GM19328 (cell line): ENCODE measurements around the gene CA10.

Experiments
- ATAC-seq: cut with Tn5 transposase; IDR thresholded peaks from one replicate; pipeline ENCODE4 v1.9.1; 2021; ENCODE audit warnings: mild to moderate bottlenecking, moderate library complexity; ENCODE audit not compliant: unreplicated experiment

The CA10 gene

DNA sequence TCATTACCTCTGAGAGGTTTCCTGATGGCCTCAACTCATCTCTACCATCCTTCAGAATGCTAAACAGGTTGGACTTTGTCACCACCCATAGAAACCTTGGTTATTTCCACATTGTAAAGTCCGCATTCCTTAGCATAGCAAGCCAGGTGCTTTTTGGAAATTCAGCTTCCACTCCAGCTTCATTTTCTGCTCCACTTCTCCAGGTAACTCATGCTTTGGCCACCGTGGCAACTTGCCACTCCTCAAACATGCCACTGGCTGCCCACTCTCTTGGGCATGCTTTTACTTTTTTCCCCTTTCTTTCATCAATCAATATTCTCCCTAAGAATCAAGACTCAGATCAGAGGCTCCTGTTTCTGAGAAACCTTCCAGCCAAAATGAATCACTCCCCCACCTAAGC is 203.3 kb downstream of the CA10 start:
- ATAC-seq, result no peak

DNA sequence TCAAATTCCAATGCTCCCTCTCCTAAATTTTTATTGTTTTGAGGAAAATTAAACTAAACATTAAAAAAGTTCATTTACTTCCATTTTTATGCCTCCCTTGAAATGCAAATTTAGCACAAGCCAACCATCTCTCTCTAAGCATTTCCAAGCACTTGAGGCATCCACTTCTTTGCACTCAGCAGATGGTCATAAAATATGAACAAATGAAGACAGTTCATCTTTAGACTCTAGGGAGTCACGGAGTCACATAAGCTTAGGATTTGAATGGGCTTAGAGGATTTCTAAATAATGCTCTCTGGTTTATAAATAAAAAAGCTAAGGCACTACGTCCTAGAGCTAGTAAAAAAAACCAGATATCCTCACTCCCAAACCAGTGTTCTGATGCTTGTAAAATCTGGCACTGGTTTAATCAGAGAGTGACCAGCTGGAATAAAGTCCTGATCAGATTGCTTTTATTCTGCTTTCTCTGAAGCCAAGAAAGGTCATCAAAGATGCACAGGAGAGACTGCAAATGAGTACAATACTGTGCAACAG is 204.2 kb downstream of the CA10 start:
- ATAC-seq, result no peak

DNA sequence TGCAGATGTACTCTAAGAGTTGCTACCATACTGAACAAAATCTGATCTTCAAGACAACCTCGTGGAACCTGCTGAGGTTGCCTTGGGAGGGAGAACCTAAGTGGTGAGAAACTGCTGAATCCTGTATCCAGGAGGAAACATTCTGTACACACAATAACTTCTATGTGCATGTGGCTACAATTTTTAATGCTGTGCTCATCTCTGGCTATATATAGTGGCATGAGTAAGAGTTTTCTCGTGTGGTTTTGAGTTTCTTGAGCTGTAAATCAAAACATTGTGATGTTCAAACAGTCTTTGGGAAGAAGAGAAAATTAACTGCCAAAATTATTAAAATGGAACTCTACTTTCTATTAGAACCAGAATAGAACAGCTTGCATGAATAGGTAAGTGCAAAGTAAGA is 206.8 kb downstream of the CA10 start:
- no peak for ATAC-seq

DNA sequence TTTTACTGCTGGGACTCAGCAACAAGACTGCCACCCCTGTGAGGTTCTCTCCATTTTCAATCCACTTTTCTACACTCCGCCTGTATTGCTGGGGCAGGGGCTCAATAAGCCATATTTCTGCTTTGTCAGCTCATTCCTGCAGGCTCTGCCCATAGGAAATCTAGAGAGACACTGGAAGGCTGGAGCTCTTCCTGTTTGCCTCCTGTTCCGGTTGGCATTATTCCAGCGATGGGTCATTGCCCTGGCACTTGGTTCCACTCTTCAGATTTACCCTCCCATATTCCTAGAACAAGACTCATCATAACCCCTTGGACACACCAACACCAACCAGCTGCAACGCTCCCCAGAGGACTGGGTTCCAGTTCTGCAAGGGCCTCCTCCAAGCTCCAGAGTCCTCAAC is 210.4 kb downstream of the CA10 start:
- ATAC-seq, result no peak

DNA sequence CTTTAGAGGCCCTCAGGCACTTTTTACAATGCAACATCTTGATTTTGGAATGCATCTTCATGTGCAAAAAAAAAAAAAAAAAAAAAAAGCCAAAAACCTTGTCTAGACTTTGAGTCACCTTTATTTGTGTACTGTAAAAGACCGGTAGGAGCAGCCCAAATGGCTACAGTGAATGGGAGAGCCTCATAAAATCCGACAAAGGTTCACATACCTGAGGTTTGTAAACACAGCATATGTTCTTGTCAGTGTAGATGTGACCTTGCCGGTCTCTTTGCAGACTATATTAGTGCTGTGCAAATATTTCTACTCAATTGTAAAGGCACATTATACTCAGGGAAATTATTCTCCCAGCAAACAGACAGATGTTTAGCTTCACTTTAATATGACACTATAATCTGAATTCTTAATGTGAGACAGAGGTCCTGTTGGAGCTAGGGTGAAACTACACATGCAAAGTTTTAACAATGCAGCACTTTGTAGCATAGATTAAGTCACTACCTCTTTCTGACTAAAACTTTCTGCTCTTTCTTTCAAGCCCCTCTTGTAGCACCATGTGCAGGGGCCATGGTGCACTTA is 211.3 kb downstream of the CA10 start:
- no peak for ATAC-seq

DNA sequence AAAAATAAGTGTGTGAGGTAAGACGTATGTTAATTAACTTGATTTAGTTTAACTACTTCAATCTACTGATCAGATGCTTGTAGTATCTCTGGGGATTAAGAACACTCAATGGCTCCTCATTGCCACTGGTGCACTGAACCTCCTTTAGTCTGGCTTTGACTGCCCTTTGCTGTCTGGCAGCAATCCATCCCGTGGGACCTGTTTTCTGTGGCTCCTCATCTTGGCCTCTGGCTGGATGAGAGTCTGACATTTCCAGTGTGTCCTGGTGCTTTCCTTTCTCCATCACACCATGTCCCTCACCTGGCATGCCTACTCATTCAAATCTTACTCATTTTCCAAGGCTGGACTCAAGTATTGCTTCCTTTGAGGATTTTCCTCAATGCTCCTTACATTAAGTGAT is 212.2 kb downstream of the CA10 start:
- no peak for ATAC-seq

DNA sequence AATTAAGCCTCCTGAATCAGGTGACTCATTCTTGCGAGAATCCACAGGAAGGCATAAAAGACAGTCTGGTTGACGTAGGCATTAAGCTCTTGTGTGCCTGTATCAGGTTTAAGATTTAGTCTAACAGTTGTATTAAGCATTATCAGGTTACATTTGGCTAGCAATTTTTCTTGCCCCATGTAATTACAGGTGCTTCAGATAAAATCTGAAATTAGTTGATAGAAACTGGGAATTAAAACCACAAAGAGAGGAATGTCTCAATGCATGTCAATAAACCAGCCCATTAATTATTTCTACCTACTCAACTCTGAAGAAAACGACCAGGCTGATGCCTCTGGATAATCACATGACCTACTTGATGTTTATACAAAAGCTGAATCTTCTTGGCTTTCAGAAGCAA is 217.2 kb downstream of the CA10 start:
- ATAC-seq, result no peak

DNA sequence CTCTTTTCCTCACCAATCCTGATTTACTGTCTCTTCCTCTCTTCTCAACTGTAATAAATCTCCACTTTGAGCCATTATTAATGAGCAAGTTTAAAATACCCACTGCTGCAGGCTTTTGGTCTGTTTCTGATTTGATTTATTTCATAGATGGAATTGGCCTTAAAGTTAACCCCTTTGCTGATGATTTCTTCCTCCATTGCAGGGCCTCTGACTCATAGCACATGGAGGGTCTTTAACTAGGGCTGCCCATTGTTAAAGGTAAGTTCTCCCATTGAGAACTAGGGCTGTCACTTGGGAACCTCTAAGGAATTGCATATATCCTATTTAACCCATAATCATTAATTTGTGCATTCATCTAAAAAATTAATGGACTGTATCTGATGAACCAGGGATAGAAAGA is 221.2 kb downstream of the CA10 start:
- ATAC-seq, result no peak

DNA sequence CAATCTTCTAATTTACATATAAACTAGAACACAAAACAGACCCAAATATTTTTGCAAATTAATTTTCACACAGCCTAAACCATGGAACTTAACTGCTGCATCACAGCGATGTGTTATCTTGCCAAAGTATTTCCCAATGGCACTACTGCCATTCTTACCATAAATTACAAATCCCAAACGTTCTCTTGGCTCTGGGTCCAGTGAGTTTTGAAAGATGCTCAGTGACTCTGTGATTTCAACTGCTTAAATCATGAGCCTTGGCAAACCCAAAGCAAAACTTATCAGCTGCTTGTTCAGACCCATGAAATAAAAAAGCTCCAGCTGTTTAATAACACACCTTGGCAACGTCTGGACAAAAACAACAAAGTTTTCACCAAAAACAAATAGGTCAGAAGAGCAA is 223.0 kb downstream of the CA10 start:
- no peak for ATAC-seq

DNA sequence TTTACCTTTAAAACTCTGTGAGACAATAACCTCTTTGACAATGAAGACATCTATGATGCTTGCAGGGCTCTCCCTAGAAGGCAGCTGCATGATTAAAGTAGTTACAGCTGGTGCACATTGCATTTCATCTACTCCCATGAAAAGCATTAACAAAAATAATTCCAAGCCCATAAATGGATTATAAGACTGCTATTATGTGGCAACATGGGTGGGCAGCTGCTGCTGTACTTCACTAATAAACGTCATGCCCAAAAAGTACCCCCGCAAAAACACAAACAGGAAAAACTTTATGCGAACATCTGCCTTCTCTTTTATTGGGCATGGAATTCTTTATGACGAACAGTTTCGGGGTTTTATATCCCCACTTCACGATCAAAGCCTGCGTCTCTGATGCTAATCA is 224.9 kb downstream of the CA10 start:
- no peak for ATAC-seq

DNA sequence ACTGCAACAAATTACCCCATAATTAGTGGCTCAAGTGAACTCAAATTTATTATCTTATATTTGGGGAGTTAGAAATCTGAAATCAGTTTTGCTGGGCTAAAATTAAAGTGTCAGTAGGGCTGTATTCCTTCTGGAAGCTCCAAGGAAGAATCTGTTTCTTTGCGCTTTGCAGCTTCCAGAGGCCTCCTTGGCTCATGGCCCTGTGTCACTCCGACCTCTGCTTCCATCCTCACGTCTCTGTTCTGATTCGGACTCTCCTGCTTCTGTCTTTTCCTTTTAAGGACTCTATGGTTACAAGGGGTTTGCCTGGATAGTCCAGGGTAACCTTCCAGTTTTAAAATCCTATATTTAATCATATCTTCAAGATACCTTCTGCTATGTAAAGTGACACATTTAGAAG is 232.1 kb downstream of the CA10 start:
- no peak for ATAC-seq

DNA sequence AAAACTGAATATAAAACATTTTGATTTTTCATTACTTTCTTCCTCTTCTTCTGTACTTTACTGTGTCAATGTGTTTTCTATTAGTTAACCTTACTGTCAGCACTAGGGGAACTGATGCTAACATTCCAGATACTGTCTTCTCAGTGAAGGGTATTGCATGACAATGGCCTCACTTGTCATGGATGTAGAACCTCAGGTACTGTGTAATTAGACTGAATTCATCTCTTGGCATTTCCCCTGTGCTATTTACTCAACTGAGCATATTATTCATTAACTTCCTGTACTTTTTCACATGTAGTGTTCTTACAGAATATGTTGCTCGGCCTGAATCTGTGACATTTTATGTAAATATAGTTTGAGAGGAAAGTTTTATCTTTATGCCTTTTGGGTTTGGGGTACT is 237.0 kb downstream of the CA10 start:
- no peak for ATAC-seq

DNA sequence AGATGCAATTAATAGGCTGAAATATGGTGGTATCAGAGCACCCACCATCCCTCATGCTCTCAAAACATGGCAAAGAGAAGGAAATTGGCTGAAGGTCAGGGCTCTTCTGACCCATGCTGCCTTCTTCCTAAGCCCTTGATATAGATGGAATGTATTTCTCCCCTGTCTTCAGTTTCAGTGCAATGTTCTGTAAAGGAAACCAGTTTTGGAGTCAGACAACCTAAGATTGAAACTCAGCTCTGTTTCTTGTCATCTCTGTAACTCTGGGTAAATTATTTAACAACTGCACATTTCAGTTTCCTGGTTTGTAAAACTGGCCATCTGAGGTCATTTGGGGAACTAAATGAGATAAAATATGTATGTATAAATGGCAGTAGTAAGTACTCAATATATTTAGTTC is 243.9 kb downstream of the CA10 start:
- ATAC-seq, result no peak

DNA sequence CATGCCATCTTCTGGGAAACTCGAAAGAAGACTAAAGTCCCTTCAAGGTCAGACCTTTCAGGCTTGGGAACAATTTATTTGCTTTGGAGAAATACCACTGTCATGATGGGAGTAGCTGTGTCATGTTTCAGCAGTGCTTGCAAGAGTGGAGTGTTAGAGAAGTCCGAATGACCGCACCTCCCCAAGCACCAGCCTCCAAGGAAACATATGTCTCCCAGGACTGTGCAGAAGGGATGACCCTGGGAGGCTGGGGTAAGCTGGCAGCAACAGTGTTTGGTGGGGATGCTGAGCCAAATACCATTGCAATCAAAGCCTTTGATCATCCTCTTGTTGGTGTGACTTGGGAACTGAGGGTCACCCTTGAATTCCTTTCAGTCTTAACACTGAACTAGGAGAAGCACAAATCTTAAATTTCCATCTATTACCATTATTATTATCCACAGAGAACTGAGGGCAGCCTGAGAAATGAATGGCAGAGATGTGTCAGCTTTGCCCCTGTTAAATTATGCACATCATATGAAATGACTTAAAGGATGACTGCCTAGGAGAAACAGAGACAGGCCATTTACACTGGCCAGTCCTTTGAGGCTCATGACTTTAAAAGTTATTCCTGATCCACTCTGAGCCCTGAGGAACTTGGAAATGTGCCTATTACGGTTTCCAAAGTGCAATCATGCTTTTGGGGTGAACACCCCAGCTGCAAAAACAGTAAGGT is 244.9 kb downstream of the CA10 start:
- no peak for ATAC-seq

DNA sequence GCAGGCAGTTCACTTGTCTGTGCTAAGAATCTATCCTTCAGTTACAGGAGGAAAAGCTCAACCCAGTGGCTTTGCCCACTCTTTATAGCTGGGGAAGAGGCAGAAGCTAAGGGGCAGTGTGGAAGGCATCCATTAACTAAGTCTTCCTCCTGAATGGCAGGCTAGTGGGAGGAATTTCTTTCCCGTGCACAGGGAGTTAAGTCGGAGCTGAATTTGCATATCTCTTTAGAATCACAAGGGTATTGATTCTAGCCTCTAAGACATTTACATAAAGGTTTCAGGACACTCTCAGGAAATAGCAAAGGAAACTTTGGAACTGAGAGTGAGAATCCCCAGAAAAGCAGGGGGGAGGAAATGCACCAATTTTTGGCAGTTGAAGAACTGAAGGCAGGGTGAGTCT is 245.6 kb downstream of the CA10 start:
- ATAC-seq, result no peak

DNA sequence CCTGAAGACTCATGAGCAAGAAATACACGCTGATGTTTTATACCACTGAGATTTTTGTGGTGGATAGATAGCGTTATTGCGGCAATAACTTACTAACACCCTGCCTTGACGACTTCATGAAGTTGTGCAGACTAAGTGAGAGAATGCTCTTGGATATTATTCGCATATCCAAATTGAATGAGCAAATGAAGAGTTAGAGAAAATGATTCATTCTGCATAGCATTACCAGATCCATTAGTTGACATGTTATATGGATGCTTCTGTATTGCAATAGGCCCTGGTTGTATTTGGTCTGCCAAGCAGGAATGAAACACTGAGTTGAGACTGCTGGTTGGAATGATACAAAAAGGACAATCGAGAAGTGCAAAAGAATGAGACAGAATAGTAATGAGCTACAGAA is 247.3 kb downstream of the CA10 start:
- ATAC-seq, result no peak

DNA sequence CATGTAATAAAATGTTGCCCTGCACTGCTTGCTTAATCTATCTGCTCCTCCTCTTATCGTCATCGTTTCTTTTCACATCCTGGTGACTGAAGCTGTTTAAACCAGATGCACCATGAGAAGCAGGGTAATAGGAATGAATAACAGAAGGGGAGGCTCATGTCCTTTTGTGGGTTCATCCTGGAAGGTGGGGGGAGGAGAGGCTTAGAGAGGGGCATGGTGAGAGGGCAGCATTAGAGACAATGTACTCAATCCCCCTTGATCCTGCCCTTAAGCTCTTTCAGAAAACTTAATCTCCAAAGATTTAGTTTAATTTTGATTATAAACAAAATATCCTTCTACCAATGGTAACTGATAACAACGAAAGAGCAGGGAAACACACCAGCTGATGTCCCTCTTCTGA is 248.5 kb downstream of the CA10 start:
- ATAC-seq, result no peak

DNA sequence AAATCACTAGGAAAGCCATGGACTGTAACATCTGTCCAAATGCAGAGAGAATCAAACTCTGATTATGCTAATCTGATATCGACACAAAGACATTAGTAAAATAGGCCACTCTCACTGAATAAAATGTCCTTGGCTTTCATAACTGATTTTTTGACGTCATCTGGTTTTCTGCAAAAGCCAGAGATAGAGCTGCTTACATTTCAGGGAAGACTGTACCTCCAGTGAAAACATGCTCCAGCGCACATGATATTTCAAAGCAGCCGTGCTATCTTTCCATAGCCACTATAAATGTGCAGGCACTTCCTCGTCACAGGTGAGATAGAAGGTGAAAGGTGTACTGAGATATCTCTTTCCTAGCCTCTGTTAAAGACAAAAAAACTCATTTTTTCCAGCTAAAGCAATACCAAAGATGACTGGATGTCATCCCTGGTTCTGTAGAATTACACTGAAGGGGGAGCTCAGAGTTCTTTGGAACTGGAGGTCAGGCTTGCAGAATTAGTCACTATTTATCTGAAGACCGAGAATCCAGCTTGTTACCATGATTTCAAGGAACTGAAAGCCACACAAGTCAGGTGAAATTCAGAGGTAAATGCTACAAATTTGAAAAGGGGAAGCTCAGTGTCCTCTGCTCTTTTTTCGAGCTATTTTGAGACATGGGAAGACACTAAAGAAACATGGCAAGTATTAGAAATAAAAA is 249.5 kb downstream of the CA10 start:
- ATAC-seq, result no peak

DNA sequence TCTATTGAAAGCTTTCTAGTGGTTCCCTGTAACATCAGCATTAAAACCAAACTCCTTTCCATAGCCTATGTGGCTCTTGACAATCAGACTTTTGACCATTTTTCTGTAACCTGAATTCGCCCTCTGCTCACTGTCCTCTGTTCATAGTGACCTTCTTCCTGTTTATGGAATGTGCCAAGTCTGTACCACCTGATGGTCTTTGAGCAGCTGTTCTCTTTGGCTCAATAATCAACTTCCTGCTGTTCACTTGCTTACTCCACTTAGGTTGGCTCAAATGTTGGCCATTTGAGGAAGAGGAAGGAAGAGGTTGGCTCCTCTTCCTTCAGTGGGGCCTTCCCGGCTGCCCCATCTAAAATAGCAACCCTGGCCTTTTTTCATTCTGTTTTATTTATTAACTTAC is 251.5 kb downstream of the CA10 start:
- ATAC-seq, result no peak

DNA sequence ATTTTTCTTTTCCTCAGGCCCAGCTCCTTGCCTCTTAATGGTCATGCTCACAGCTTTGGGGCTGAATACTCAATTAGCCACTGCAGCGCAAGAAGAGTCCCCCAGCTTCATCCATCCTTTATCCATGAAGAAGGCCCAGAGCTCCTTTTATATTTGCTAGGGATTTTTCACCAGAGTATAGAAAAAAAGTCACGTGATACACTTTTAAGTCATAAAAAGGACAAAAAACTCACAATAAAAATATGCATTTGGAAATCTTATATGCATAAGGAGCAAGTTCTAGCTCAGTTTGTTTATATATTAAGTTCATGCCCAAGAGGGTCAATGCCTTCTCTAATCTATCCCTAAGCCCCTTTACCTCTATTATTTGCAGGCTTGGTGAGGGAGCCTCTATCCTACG is 254.1 kb downstream of the CA10 start:
- ATAC-seq, result no peak

DNA sequence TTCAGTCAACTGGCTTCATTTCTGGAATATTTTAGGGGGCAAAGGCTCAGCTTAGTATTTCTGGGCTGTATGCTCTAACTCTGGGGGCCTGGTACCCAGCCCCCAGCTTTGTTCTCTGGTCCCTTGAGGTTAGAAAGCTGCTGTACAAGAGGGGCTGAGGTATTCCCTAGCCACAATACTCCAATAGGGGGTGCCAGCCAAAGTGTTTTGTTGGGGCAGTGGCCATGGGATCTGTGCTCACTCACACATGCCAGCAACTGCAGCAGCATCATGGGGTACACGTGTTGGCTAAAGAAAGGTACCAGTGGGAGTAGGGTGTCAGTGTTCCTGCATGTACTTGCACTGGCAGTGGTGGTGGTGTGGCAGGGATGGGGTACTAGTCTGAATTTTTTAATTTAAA is 257.3 kb downstream of the CA10 start:
- ATAC-seq, result no peak

DNA sequence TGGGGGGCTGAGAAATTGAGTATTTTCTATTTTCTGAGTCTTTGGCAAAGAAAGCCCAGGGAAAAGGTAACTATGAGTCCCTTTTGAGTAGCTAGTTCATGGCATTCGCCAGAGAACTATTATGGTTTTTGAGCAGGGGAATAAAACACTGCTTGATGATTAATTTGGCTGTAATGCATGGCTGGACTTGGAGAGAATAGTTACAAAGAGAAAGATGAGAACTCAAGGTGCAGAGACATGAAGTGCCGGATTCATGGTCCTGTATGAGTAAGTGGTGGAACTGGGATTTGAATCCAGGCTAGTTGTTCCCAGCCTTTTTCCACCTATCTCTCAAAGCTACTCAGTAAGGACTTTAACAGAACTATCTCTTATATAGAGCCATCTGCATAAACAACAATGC is 266.6 kb downstream of the CA10 start:
- no peak for ATAC-seq
